ENCODE measurements around the gene ATG7. TPM values are rescaled to one million over a fixed set of nuclear protein-coding genes. Genes with fewer than 3 reads are reported as not detected.
"Not testable (repeated sequence)": the region's sequence is repeated elsewhere in the genome, so short reads cannot be mapped to it uniquely, and the experiment has no call there.

The ATG7 gene
- total RNA-seq, 2 experiments from 2014 or later = 36.8 to 40.0 TPM

DNA sequence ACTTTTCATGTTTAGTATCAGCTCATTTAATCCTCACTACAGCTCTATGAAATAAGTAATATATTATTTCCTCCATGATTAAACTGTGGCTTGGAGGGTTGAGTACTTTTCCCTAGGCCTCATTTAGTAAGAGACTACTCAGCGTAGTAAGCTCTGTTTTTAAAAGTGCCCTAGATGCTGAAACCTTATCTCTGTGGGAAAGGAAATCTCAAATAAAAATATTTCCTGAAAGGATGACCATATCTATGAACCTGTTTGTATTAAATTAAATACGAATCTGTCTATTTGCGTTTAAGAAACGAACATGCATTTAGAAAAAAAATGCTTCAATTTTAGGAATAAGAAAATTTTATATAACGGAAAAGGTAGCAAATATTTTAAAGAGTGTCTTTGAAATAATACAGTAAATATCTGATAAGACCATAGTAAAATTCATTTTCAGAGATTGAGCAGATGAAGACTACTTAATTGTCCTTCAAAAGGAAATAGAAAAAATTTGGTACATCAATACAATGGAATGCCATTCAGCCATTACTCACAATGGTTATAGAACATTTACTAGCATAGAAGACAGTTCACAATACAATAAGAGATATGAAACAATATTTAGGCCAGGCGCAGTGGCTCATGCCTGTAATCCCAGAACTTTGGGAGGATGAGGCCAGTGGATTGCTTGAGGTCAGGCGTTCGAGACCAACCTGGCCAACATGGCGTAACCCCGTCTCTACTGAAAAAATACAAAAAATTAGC is 56.2 kb downstream of the ATG7 start:
- H3K27ac Mint-ChIP-seq = no peak overlapping the region
- no peak overlapping the region for H3K4me3 Mint-ChIP-seq
- ATAC-seq (no peak), DNase-seq (no peak)
- POLR2A ChIA-PET = interaction anchor here (1.9 kb wide), 1 partner anchor 56 kb away, joined by 5 read pairs; the partner anchor contains the start of gene ATG7
- H3K9me3 Mint-ChIP-seq (ENCODE audit: insufficient read depth) = no peaks in the 10 kb centered on the region
- H3K4me1 Mint-ChIP-seq (ENCODE audit: low read depth) = no peaks in the 10 kb centered on the region
- no peaks in the 10 kb centered on the region for H3K27me3 Mint-ChIP-seq (ENCODE audit: low read depth)
- CTCF ChIA-PET = no interaction called here
- peaks cover 11% of the 10 kb centered on the region for H3K36me3 Mint-ChIP-seq (ENCODE audit: low read depth)

GRCh38 chr3:11329777-11330176 is 57.6 kb downstream of the ATG7 start:
- CTCF ChIA-PET = no interaction called here
- H3K4me1 Mint-ChIP-seq (ENCODE audit: low read depth) = no peaks in the 10 kb centered on the region

GRCh38 chr3:11331101-11331500 is 58.9 kb downstream of the ATG7 start:
- ATAC-seq (no peak), DNase-seq (no peak)
- no peaks in the 10 kb centered on the region for H3K4me1 Mint-ChIP-seq (ENCODE audit: low read depth)
- no peaks in the 10 kb centered on the region for H3K9me3 Mint-ChIP-seq (ENCODE audit: insufficient read depth)
- peaks cover 13% of the 10 kb centered on the region for H3K36me3 Mint-ChIP-seq (ENCODE audit: low read depth)
- CTCF ChIA-PET = interaction anchor here (0.6 kb wide), 1 partner anchor 94 kb away, joined by 3 read pairs; no protein-coding TSS in a partner anchor
- POLR2A ChIA-PET = no interaction called here
- no peak overlapping the region for H3K4me3 Mint-ChIP-seq
- no peak overlapping the region for H3K27ac Mint-ChIP-seq
- H3K27me3 Mint-ChIP-seq (ENCODE audit: low read depth) = no peaks in the 10 kb centered on the region

More at GRCh38 chr3:11329777-11330176, 57.6 kb downstream of the ATG7 start:
- ATAC-seq (no peak), DNase-seq (no peak)
- peaks cover 11% of the 10 kb centered on the region for H3K36me3 Mint-ChIP-seq (ENCODE audit: low read depth)
- no peak overlapping the region for H3K27ac Mint-ChIP-seq
- no peaks in the 10 kb centered on the region for H3K27me3 Mint-ChIP-seq (ENCODE audit: low read depth)
- POLR2A ChIA-PET = no interaction called here
- H3K4me3 Mint-ChIP-seq = no peak overlapping the region
- H3K9me3 Mint-ChIP-seq (ENCODE audit: insufficient read depth) = no peaks in the 10 kb centered on the region

- Mint-ChIP-seq H3K36me3 (ENCODE audit: low read depth) (peaks cover 16% of the 10 kb centered on the region), H3K27me3 (ENCODE audit: low read depth) (no peaks in the 10 kb centered on the region), H3K27ac (no peak overlapping the region), H3K9me3 (ENCODE audit: insufficient read depth) (no peaks in the 10 kb centered on the region), H3K4me1 (ENCODE audit: low read depth) (no peaks in the 10 kb centered on the region), H3K4me3 (no peak overlapping the region)
- ATAC-seq (peak; percentile 72), DNase-seq (peak; percentile 54)
- POLR2A ChIA-PET = no interaction called here
- CTCF ChIA-PET = interaction anchor here (0.7 to 4.0 kb wide), 27 partner anchors 9 to 577 kb away, joined by 3 to 80 read pairs (median 4); partner anchors contain the start of genes ATG7 and HRH1
These were observed 62.9 kb downstream of the ATG7 start for GRCh38 chr3:11335056-11335608.

- no peaks in the 10 kb centered on the region for H3K9me3 Mint-ChIP-seq (ENCODE audit: insufficient read depth)
- H3K4me3 Mint-ChIP-seq = no peak overlapping the region
- H3K27me3 Mint-ChIP-seq (ENCODE audit: low read depth) = no peaks in the 10 kb centered on the region
- ATAC-seq (no peak), DNase-seq (no peak)
- POLR2A ChIA-PET = interaction anchor here (0.6 kb wide), 1 partner anchor 302 kb away, joined by 3 read pairs; no protein-coding TSS in a partner anchor
- peaks cover 31% of the 10 kb centered on the region for H3K36me3 Mint-ChIP-seq (ENCODE audit: low read depth)
- CTCF ChIA-PET = interaction anchor here (0.7 to 0.9 kb wide), 2 partner anchors 101 to 1185 kb away, joined by 3 read pairs; no protein-coding TSS in a partner anchor
- no peak overlapping the region for H3K27ac Mint-ChIP-seq
- H3K4me1 Mint-ChIP-seq (ENCODE audit: low read depth) = no peaks in the 10 kb centered on the region
These were observed 67.3 kb downstream of the ATG7 start for GRCh38 chr3:11339541-11339940.

GRCh38 chr3:11346416-11346815 is 74.2 kb downstream of the ATG7 start:
- DNase-seq (no peak), ATAC-seq (no peak)
- no peaks in the 10 kb centered on the region for H3K27me3 Mint-ChIP-seq (ENCODE audit: low read depth)
- H3K9me3 Mint-ChIP-seq (ENCODE audit: insufficient read depth) = peaks cover 8% of the 10 kb centered on the region
- no peak overlapping the region for H3K4me3 Mint-ChIP-seq
- H3K27ac Mint-ChIP-seq = no peak overlapping the region
- H3K4me1 Mint-ChIP-seq (ENCODE audit: low read depth) = no peaks in the 10 kb centered on the region
- POLR2A ChIA-PET = no interaction called here
- CTCF ChIA-PET = no interaction called here
- peaks cover 63% of the 10 kb centered on the region for H3K36me3 Mint-ChIP-seq (ENCODE audit: low read depth)

GRCh38 chr3:11348877-11349276 is 76.7 kb downstream of the ATG7 start:
- H3K4me3 Mint-ChIP-seq; ATAC-seq; H3K4me1 Mint-ChIP-seq (ENCODE audit: low read depth); H3K9me3 Mint-ChIP-seq (ENCODE audit: insufficient read depth); H3K27ac Mint-ChIP-seq; POLR2A ChIA-PET; H3K27me3 Mint-ChIP-seq (ENCODE audit: low read depth); DNase-seq: not testable (repeated sequence)
- CTCF ChIA-PET = interaction anchor here (2.5 kb wide), 1 partner anchor 13 kb away, joined by 11 read pairs; no protein-coding TSS in a partner anchor
- H3K36me3 Mint-ChIP-seq (ENCODE audit: low read depth) = peaks cover 67% of the 10 kb centered on the region

- ChIA-PET POLR2A (no interaction called here), CTCF (interaction anchor here (2.5 kb wide), 1 partner anchor 14 kb away, joined by 11 read pairs; no protein-coding TSS in a partner anchor)
These were observed 77.2 kb downstream of the ATG7 start for GRCh38 chr3:11349446-11349845.

GRCh38 chr3:11350374-11350773 is 78.2 kb downstream of the ATG7 start:
- H3K27me3 Mint-ChIP-seq (ENCODE audit: low read depth) = no peaks in the 10 kb centered on the region
- DNase-seq (no peak), ATAC-seq (no peak)
- H3K9me3 Mint-ChIP-seq (ENCODE audit: insufficient read depth) = peaks cover 8% of the 10 kb centered on the region
- peaks cover 66% of the 10 kb centered on the region for H3K36me3 Mint-ChIP-seq (ENCODE audit: low read depth)
- POLR2A ChIA-PET = no interaction called here
- CTCF ChIA-PET = interaction anchor here (1.0 kb wide), 1 partner anchor 15 kb away, joined by 3 read pairs; no protein-coding TSS in a partner anchor
- H3K4me1 Mint-ChIP-seq (ENCODE audit: low read depth) = no peaks in the 10 kb centered on the region
- H3K4me3 Mint-ChIP-seq = no peak overlapping the region
- no peak overlapping the region for H3K27ac Mint-ChIP-seq

More at GRCh38 chr3:11349446-11349845, 77.2 kb downstream of the ATG7 start:
- Mint-ChIP-seq H3K27me3 (ENCODE audit: low read depth) (no peaks in the 10 kb centered on the region), H3K4me3 (no peak overlapping the region), H3K27ac (no peak overlapping the region), H3K9me3 (ENCODE audit: insufficient read depth) (peaks cover 8% of the 10 kb centered on the region), H3K4me1 (ENCODE audit: low read depth) (no peaks in the 10 kb centered on the region), H3K36me3 (ENCODE audit: low read depth) (peaks cover 66% of the 10 kb centered on the region)
- DNase-seq = no peak
- no peak for ATAC-seq

DNA sequence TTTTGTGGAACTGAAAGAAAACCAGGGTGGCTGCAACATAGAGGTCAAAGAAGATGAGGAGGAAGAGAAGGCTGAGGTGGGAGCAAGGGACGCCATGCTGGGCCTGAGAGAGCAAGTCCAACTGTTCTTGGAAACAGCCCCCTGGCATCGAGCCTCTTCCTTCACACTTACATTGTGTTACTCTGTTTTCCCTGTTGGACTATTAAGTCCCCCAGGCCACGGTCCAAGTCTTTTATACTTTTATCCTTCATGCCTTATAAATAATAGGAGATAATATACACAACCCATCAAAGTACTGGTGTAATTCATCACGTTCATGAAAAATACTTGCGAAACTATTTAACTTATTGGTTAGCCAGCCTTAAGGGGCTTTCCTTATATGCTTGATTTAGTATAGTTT is 79.3 kb downstream of the ATG7 start:
- Mint-ChIP-seq H3K9me3 (ENCODE audit: insufficient read depth) (peaks cover 8% of the 10 kb centered on the region), H3K4me1 (ENCODE audit: low read depth) (no peaks in the 10 kb centered on the region), H3K27me3 (ENCODE audit: low read depth) (no peaks in the 10 kb centered on the region), H3K27ac (no peak overlapping the region), H3K4me3 (no peak overlapping the region), H3K36me3 (ENCODE audit: low read depth) (peaks cover 60% of the 10 kb centered on the region)
- DNase-seq = no peak
- no peak for ATAC-seq
- ChIA-PET POLR2A (no interaction called here), CTCF (interaction anchor here (1.0 kb wide), 1 partner anchor 300 kb away, joined by 3 read pairs; no protein-coding TSS in a partner anchor)

DNA sequence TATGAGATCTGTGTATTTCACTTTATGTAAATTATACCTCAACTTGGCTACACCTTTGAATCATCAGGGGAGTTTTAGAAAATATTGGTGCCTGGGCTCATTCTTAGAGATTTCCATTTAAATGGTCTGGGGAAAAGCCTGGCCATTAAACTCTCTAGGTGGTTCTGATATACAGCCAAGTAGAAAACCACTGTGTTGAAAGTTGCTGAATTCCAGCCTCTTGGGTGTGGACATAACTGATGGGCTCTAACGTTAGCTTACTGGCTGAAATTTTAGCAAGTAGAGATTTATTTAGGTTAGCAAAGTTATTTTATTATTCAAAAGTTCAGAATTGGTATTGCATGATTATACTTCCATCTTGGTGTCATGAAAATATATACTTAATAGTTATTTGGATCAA is 84.1 kb downstream of the ATG7 start:
- no peak overlapping the region for H3K4me3 Mint-ChIP-seq
- no peak overlapping the region for H3K27ac Mint-ChIP-seq
- no peaks in the 10 kb centered on the region for H3K27me3 Mint-ChIP-seq (ENCODE audit: low read depth)
- H3K9me3 Mint-ChIP-seq (ENCODE audit: insufficient read depth) = no peaks in the 10 kb centered on the region
- ATAC-seq (no peak), DNase-seq (no peak)
- H3K36me3 Mint-ChIP-seq (ENCODE audit: low read depth) = peaks cover 30% of the 10 kb centered on the region
- ChIA-PET CTCF (interaction anchor here (1.2 kb wide), 1 partner anchor 120 kb away, joined by 3 read pairs; no protein-coding TSS in a partner anchor), POLR2A (no interaction called here)
- H3K4me1 Mint-ChIP-seq (ENCODE audit: low read depth) = no peaks in the 10 kb centered on the region

GRCh38 chr3:11362600-11362999 is 90.4 kb downstream of the ATG7 start:
- Mint-ChIP-seq H3K4me3 (no peak overlapping the region), H3K27me3 (ENCODE audit: low read depth) (no peaks in the 10 kb centered on the region), H3K4me1 (ENCODE audit: low read depth) (no peaks in the 10 kb centered on the region), H3K27ac (no peak overlapping the region), H3K9me3 (ENCODE audit: insufficient read depth) (no peaks in the 10 kb centered on the region), H3K36me3 (ENCODE audit: low read depth) (peaks cover 49% of the 10 kb centered on the region)
- ChIA-PET CTCF (interaction anchor here (2.6 kb wide), 1 partner anchor 16 kb away, joined by 12 read pairs; no protein-coding TSS in a partner anchor), POLR2A (no interaction called here)
- DNase-seq (no peak), ATAC-seq (no peak)
